Muscle of back (tissue), 11 donors: ENCODE data around the gene SLMAP. TPM values are rescaled to one million over a fixed set of nuclear protein-coding genes. Genes with fewer than 3 reads are reported as not detected.
A peak's percentile ranks its signal among the peaks of the same experiment; 100 is the strongest.

ENCODE experiments used
- DNase-seq, 3 donors: peaks; one replicate each; pipeline versions ENCODE4 v3.0.0 to v3.0.0-alpha.2; 2013
- polyA plus RNA-seq, 10 donors: library from polyadenylated mRNA; unstranded; fragments of 120-200 nt; gene quantifications; one replicate each; pipeline ENCODE4 v1.2.1, GENCODE V29; 2013; ENCODE audit not compliant: insufficient read length in 10 of 10

Gene SLMAP
- polyA plus RNA-seq, 10 donors = 42.2 to 103 (median 63.5) TPM

- DNase-seq = no peak
These were observed 181.0 kb downstream of the SLMAP start for GRCh38 chr3:57937092-57937491.

DNA sequence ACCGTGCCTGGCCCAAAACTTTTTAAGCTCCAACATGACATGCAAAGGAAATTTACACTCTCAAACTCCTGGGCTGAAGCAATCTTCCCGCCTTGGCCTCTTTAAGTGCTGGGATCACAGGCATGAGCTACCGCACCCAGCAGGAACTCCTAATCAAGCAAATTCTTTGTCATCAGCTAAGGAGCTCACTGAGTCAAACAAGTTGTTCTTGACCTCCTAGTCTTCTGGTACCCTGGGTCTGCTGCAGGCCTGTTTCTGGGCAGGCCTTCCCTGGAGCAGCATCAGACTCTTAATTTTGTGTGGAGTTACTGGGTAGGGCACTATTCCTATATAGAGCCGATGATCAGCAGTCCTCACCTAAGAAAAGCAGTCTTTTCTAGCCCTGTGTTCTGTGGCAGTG is 183.7 kb downstream of the SLMAP start:
- DNase-seq = no peak

- no peak for DNase-seq
These were observed 186.3 kb downstream of the SLMAP start for GRCh38 chr3:57942388-57942787.

DNA sequence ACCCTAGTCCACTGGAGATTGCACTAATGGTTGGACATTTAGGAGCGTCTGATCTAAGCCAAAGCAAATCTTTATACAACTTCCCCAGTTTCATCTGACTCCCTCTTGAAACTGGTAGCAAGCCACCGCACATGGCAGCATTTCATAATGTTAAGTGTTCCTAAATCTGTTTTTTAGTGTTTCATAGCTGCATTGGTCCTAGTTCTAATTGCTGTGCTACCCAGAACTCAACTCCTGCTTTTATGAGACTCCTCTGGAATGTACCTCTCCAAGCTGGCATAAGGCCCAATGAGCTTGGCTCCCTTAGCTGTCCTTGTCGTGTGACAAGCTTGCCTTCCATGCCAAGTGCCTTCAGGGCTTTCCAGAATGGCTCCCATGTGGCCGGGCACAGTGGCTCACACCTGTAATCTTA is 186.8 kb downstream of the SLMAP start:
- DNase-seq = no peak

DNA sequence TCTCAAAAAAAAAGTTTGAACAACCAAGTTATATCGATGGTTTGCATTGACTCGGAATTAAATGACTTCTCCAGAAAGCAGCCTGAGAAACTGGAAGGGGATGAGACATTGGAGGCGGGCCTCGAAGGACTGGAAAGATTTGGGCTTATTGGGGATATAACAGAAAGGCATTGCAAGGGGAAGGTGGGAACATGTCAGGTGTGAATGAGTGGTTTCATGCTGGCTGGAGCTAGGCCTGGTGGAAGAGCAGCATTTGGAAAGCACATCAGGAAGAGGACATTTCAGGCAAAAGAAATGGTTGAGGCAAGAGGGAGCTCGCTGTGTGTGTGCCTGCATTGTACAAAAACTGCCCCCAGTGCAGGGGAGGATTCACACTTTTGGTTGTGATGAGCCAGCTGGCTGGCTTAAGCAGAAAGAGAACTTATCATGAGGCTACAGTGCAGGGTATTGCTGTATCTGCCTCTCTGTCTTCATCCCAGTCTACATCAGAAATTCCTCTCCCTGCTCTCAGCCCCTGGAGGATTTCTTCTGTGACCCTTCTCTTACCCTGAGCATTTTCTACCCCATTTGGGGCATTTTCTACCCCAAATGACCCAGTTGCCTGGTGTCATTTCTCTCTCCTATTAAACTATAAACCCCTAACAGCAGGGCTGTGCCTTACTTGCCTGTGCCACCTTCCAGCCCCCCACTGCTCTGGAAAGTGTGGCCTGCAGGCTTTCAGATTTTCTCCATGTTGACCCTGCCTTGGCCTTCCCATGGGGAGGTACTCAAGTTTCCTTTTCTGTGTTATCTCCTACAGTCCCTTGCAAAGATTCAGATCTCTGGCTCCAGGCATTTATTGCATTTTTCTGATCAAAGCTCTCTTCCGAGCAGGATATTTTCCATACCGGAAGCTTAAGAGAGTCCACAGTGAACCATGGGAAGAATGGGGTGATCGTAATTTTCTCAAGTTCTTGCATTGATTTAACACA is 187.7 kb downstream of the SLMAP start:
- DNase-seq = peak in 1 of 3 donors; percentile 44

- no peak for DNase-seq
These were observed 190.9 kb downstream of the SLMAP start for GRCh38 chr3:57946970-57947381.

DNA sequence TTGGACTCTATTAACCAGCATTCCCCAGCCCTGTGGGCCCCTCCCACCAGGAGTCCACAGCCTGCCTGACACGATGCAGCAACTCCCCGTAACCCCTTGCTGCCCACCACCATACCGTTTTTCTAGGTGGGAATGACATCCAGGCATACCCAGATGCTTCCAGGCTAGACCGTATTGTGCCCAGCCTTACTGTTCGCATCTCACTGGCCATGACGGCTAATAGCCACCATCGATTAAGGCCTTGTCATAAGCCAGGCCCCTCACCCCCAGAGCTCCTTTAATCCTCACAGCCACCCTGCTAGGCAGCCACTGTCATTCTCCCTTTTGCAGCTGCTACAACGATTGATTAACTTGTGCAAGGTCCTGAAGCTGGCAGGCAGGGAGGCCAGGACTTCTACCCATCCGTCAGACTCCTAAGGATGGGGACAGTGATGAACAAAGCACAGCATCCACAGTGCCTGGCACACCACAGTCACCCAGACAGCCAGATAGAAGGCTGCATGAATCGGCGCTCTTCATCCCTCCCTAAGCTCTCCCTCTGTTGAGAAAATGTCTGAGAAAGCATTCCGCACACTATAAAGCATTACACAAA is 192.1 kb downstream of the SLMAP start:
- no peak for DNase-seq

DNA sequence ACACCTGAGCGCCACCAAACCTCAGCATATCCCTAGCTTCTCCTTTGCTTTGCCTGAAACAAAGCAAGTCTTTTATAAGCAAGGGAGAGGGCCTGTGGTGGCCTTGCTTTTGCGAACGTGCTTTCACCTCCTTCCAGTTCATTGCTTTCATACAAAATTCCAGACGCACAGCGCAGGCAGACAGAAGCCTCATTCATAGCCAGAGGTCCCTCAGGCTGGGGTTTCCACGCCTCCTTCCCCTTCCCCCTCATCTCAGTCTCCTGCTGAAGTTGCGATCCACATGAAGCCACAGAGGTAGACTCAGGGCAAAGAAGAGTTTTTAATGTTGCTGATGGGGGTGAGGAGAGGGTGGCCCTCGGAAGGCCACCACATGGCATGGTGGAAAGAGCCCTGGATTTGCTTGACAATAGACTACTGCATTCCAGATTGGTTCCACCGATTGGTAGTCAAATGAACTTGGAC is 192.7 kb downstream of the SLMAP start:
- no peak for DNase-seq

DNA sequence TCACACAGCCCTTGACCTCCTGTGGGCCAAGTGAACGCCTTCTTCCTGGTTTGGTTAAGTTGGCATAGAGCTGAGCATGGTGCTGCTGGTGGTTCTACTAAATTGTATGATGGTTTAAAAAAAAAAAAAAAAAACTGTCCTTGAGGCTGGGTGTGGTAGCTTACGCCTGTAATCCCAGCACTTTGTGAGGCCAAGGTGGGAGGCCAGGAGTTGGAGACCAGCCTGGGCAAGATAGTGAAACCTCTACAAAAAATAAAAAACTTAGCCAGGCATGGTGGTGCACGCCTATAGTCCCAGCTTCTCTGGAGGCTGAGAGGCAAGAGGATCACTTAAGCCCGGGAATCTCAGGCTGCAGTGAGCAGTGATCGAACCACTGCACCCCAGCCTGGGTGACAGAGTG is 193.2 kb downstream of the SLMAP start:
- DNase-seq = no peak

DNA sequence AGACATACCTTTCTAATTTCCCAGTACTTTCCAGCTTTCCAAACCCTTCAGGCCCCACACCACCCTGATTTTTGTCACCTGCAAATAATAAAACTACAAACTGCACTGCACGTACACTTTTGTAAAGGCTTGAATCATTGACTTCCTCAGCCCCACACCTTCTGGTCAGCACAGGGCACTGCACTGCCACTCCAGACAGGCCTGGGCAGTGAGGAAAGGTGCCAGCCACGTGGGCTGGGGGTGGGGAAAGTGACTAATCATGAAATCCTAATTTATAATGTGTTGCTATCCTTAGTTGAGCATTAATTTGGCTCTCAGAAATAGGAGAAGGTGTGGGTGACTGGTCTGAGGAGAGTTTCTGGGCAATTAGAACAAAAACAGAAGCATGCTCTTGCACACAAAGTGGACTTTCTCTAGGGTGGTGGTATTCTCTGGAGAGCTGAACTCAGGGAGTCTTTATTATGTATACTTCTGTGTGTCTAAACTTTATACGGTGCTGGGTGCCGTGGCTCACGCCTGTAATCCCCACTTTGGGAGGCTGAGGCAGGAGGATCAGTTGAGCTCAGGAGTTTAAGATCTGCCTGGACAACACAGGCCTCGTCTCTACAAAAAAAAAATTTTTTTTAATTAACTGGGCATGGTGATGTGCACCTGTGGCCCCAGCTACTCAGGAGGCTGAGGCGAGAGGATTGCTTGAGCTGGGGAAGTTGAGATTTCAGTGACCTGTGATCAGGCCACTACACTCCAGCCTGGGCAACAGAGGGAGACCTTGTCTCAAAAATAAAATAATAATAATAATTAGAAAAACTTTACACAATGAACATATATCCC is 193.9 kb downstream of the SLMAP start:
- DNase-seq = no peak

DNA sequence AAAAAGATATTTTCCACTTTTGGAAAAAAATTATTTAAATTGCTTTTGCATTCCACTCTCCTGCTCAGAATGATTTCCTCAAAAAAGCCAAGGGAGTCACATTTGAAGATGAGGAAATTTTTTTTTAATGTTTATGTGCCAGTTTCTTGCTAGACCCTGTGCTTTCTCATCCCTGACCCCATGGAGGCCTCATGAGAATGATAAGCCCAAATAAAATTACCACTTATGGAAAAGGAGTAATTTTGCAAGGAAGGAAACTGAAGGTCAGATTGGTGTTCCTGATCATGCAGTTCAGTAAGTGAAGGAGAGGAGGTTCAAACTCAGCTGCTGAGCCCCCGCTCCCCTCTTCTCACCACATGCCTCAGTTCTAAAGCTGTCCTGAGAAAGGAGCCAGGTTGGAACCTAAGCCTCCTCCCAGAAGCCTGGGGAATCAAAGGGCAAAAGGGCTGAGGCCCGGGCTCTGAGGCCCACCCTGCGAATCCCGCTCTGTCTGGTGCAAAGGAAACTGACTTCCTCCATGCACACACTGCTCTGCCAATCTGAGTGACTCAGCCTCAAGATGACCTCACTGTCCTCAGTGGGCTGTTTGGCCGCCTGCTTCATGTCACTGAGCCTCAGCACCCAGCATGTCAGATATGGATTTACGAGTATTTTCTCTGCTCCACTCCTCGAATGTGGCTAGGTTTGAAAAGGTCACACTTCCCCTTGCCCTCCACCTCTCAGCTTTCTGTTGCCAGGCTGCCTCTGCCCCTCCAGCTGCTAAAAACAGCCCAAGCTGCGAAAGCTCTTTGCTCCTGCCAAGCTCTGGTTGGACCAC is 195.2 kb downstream of the SLMAP start:
- DNase-seq = peak; percentile 62 to 79 (median 66)

DNA sequence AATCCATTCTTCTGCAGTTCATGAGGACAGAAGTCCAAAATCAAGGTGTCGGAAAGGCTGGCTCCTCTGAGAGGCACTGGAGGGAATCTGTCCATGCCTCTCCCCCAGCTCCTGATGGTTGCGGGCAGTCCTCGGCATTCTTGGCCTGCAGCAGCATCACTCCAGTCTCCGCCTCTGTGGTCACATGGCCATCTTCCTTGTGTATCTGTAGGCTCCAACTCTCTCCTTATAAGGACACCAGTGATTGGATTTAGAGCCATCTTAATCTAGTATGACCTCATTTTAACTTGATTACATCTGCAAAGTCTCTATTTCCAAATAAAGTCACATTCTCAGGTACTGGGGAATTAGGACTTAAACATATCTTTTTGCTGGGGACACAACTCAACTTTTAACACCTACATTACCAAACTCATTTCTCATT is 196.1 kb downstream of the SLMAP start:
- peak in 2 of 3 donors; percentile 71 to 80 for DNase-seq

- DNase-seq = no peak
These were observed 196.5 kb downstream of the SLMAP start for GRCh38 chr3:57952651-57953050.

DNA sequence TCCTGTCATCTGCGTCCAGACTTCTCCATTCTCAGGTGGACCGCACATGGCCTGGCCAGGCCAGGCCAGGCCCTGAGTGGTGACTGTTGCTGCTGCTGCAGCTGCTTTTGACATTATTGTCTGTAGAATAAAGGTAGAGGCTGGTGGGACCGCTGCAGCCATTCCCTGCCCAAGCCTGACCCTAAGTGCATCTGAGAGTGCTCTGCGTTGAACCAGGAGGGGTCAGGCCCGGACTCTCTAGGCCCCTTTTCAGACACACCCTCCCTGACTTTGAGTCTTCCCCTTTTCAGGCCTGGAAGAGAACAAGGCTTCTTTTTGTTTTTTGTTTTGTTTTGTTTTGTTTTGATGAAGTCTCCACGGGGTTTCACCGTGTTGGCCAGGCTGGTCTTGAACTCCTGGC is 197.5 kb downstream of the SLMAP start:
- no peak for DNase-seq

DNA sequence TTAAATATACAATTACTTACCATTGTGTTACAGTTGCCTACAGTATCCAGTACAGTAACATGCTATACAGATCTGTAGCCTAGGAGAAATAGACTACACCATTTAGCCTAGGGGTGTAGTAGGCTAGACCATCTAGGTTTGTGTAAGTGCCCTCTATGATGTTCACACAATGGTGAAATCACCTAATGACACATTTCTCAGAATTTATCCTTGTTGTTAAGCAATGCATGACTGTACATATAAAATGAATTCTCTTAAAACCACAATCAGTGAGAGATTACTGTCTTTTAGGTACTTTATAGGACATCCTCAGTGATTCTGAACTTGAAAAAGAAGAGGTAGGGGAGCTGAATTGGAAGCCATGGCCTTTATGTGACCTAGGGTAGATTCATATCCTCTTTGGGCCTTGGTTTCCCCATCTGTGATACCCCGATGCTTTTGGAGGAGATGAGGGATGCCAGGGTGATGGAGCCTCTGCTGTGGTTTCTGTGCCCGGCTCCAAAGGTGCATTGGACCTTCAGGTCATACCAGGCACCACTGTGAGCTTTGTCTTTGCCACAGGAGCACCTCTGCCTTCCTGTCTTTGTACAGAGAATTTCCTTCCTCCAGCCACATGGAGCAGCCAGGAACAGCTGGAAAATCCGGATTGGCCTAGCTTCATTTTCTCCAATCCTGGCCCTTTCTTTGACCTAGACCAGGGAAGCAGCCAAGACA is 200.2 kb downstream of the SLMAP start:
- peak in 1 of 3 donors; percentile 82 for DNase-seq

DNA sequence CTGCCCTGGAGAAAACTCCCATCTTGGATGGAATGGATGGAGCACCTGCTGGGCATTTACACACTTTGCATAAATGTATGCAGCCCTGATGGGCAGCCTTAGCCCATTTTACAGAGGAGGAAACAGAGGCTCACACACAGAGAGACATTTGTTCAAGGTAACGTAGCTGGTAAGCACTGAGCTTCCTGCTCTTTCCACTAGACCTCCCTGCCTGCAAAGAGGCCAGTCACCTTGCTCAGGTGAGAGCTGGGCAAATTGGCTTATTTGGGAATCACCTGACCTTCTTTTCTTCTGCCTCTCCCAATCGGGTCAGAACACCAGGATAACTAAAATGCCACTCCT is 200.7 kb downstream of the SLMAP start:
- no peak for DNase-seq

- DNase-seq = no peak
These were observed 201.7 kb downstream of the SLMAP start for GRCh38 chr3:57957824-57958223.

- DNase-seq = peak in 1 of 3 donors; percentile 58
These were observed 202.7 kb downstream of the SLMAP start for GRCh38 chr3:57958642-57959422.

DNA sequence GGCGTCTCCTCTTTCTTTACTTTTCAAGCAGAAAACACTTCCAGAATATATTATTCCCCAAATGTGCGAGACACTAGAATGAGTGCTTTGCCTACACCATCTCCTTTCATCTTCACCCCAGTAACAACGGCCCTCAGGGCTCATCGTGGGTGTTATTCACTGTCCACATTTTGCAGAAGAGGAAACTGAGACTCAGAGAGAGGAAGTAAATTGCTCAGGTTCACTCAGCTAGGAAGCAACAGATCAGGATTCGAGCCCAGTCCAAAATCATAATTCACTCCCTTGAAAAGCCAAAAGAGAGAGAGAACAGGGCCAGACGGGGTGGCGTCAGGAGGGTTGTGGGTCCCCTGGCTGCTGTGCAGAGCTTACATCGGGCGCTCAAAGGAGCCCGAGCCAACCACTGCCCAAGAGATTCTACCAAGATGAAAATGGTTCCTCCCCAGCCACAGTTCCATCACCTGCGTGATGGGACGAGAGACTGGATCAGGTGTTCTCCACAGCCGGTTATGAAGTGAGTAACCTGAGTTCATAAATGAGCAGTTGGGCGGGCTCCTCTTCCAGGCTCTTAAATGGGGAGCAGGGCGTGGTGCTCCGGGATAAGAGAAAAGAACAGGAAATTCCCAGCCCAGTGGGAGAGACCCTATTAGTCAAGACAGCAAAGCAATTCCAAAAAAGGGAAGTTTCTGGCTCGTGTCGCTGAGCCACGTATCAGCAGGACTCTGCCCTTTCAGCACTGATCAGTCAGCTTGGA is 203.5 kb downstream of the SLMAP start:
- peak in 2 of 3 donors; percentile 67 to 80 for DNase-seq
